ENCODE measurements around the gene EPHB2.

EPHB2 gene

GRCh38 chr1:22767852-22768251, 57.2 kb downstream of the EPHB2 start:
- ChIA-PET CTCF (no interaction called here), POLR2A (no interaction called here)
- no peak for TF ChIP-seq ZNF549 (tag by site-specific recombination; IDR thresholded peaks at IDR 0.05)
- no peak for TF ChIP-seq ZNF707 (tag by site-specific recombination; IDR thresholded peaks at IDR 0.05)
- no peak for TF ChIP-seq PRDM6 (tag by site-specific recombination; IDR thresholded peaks at IDR 0.05)
- no peak for TF ChIP-seq ZNF501 (tag by site-specific recombination; IDR thresholded peaks at IDR 0.05)
- no peak for TF ChIP-seq MZF1 (tag by site-specific recombination; IDR thresholded peaks at IDR 0.05; ENCODE audit: borderline replicate concordance)
- no peak for TF ChIP-seq ZNF677 (tag by site-specific recombination; IDR thresholded peaks at IDR 0.05)
- TF ChIP-seq ZNF530 (tag by site-specific recombination; IDR thresholded peaks at IDR 0.05; ENCODE audit: low read depth): no peak
- TF ChIP-seq WT1 (tag by site-specific recombination; IDR thresholded peaks at IDR 0.05): no peak
- Histone ChIP-seq H3K36me3 (ENCODE audit: control insufficient read depth in 2 of 2, insufficient read depth in 1 of 2, low read length in 2 of 2) (no peaks in the 10 kb centered on the region), H3K4me1 (ENCODE audit: control insufficient read depth, insufficient read depth, low read length) (no peaks in the 10 kb centered on the region), H3K4me3 (ENCODE audit: low read depth, low read length) (no peak overlapping the region), H3K27ac (ENCODE audit: extremely low read depth, low read depth, low read length) (no peak overlapping the region), H3K9me3 (ENCODE audit: control insufficient read depth, insufficient read depth, low read depth, low read length) (no peaks in the 10 kb centered on the region)

- no peaks in the 10 kb centered on the region for H3K4me1 ChIP-seq (ENCODE audit: control insufficient read depth, insufficient read depth, low read length)
- no peak overlapping the region for H3K27ac ChIP-seq (ENCODE audit: extremely low read depth, low read depth, low read length)
- no peaks in the 10 kb centered on the region for H3K9me3 ChIP-seq (ENCODE audit: control insufficient read depth, insufficient read depth, low read depth, low read length)
- no peaks in the 10 kb centered on the region for H3K36me3 ChIP-seq (ENCODE audit: control insufficient read depth in 2 of 2, insufficient read depth in 1 of 2, low read length in 2 of 2)
- no peak overlapping the region for H3K4me3 ChIP-seq (ENCODE audit: low read depth, low read length)
- TF ChIP-seq ZNF549 (tag by site-specific recombination; IDR thresholded peaks at IDR 0.05) (no peak), ZNF621 (tag by site-specific recombination; IDR thresholded peaks at IDR 0.05) (no peak), HOXA7 (CRISPR knock-in tag; IDR thresholded peaks at IDR 0.05; ENCODE audit: borderline replicate concordance) (no peak), TRIM28 (IDR thresholded peaks at IDR 0.05; ENCODE audit: borderline replicate concordance, low read length) (no peak), ZNF112 (tag by site-specific recombination; IDR thresholded peaks at IDR 0.05) (no peak), ZNF366 (tag by site-specific recombination; conservative IDR thresholded peaks at IDR 0.05) (peak; percentile 84), KLF1 (tag by site-specific recombination; IDR thresholded peaks at IDR 0.05) (no peak), ZNF184 (tag by site-specific recombination; IDR thresholded peaks at IDR 0.05) (no peak), ZNF645 (tag by site-specific recombination; IDR thresholded peaks at IDR 0.05) (no peak), SETDB1 (IDR thresholded peaks at IDR 0.05; ENCODE audit: insufficient read length, low read length) (no peak), PRDM6 (tag by site-specific recombination; IDR thresholded peaks at IDR 0.05) (no peak), ZFHX2 (tag by site-specific recombination; conservative IDR thresholded peaks at IDR 0.05) (peak; percentile 88), CTCF (tag by site-specific recombination; IDR thresholded peaks at IDR 0.05) (no peak), REPIN1 (tag by site-specific recombination; IDR thresholded peaks at IDR 0.05; ENCODE audit: low read depth) (no peak), EGR2 (tag by site-specific recombination; IDR thresholded peaks at IDR 0.05; ENCODE audit: low read depth) (peak; percentile 97), ZNF560 (tag by site-specific recombination; IDR thresholded peaks at IDR 0.05; ENCODE audit: borderline replicate concordance) (no peak)
- ChIA-PET CTCF (interaction anchor here (0.6 to 1.1 kb wide), 2 partner anchors 21 to 104 kb away, joined by 3 read pairs; no protein-coding TSS in a partner anchor), POLR2A (no interaction called here)
Measured at GRCh38 chr1:22769932-22770331, 59.3 kb downstream of the EPHB2 start.

All from HEK293 (cell line).